H9 (cell line): ENCODE results near the gene SMYD1. TPM values are rescaled to one million over a fixed set of nuclear protein-coding genes. Genes with fewer than 3 reads are reported as not detected.

ENCODE experiments used
- DNase-seq: peaks from one replicate; pipeline ENCODE4 v3.0.0-alpha.2; 2017
- H2AFZ ChIP-seq: one replicate; pipeline ENCODE4 v1.6.1; 2013; ENCODE audit warnings: mild to moderate bottlenecking, low read length, control low read depth, moderate library complexity
- H2AK5ac ChIP-seq: 2 replicates; pipeline ENCODE4 v1.6.1; 2013; ENCODE audit warnings: low read length, control low read depth, mixed read lengths; ENCODE audit not compliant: insufficient read length
- H2BK120ac ChIP-seq: one replicate; pipeline ENCODE4 v1.6.1; 2013; ENCODE audit warnings: low read depth, mild to moderate bottlenecking, low read length, control low read depth, inconsistent platforms; ENCODE audit not compliant: poor library complexity, severe bottlenecking
- H2BK12ac ChIP-seq: 2 replicates; pipeline ENCODE4 v1.6.1; 2013; ENCODE audit warnings: low read length, control low read depth, mixed read lengths, low read depth; ENCODE audit not compliant: insufficient read length
- H2BK15ac ChIP-seq: 2 replicates; pipeline ENCODE4 v1.6.1; 2013; ENCODE audit warnings: low read depth, low read length, control low read depth
- H2BK20ac ChIP-seq: one replicate; pipeline ENCODE4 v1.6.1; 2013; ENCODE audit warnings: low read depth, mild to moderate bottlenecking, low read length, control low read depth, inconsistent platforms; ENCODE audit not compliant: poor library complexity, severe bottlenecking
- H2BK5ac ChIP-seq: 2 replicates; pipeline ENCODE4 v1.6.1; 2013; ENCODE audit warnings: low read length, control low read depth, mixed read lengths; ENCODE audit not compliant: insufficient read length
- H3K14ac ChIP-seq: 2 replicates; pipeline ENCODE4 v1.6.1; 2013; ENCODE audit warnings: low read length, control low read depth; ENCODE audit not compliant: insufficient read depth
- H3K18ac ChIP-seq: 2 replicates; pipeline ENCODE4 v1.6.1; 2013; ENCODE audit warnings: low read depth, mild to moderate bottlenecking, mixed read lengths, low read length, control low read depth; ENCODE audit not compliant: insufficient read length
- H3K23ac ChIP-seq: 2 replicates; pipeline ENCODE4 v1.6.1; 2013; ENCODE audit warnings: low read length, control low read depth, mixed read lengths, low read depth; ENCODE audit not compliant: insufficient read length
- H3K23me2 ChIP-seq: 2 replicates; pipeline ENCODE4 v1.6.1; 2013; ENCODE audit warnings: low read depth, mild to moderate bottlenecking, mixed read lengths, low read length, control low read depth; ENCODE audit not compliant: insufficient read length, poor library complexity, severe bottlenecking
- H3K27ac ChIP-seq: 2 replicates; pipeline ENCODE4 v1.5.1; 2013; ENCODE audit warnings: low read length, control low read depth, mixed read lengths, low read depth; ENCODE audit not compliant: insufficient read length
- H3K27me3 ChIP-seq: 2 replicates; pipeline ENCODE4 v1.6.1; 2013; ENCODE audit warnings: low read length, control low read depth, inconsistent platforms; ENCODE audit not compliant: insufficient read depth
- H3K4ac ChIP-seq: 2 replicates; pipeline ENCODE4 v1.6.1; 2013; ENCODE audit warnings: low read depth, mild to moderate bottlenecking, control low read depth, inconsistent platforms, low read length, moderate library complexity
- H3K4me1 ChIP-seq: 2 replicates; pipeline ENCODE4 v1.6.1; 2013; ENCODE audit warnings: low read length, control low read depth, inconsistent platforms; ENCODE audit not compliant: insufficient read depth
- H3K4me2 ChIP-seq: 2 replicates; pipeline ENCODE4 v1.6.1; 2013; ENCODE audit warnings: low read length, control low read depth, mixed read lengths; ENCODE audit not compliant: insufficient read length, insufficient read depth
- H3K56ac ChIP-seq: 2 replicates; pipeline ENCODE4 v1.6.1; 2013; ENCODE audit warnings: low read depth, mild to moderate bottlenecking, mixed read lengths, low read length, control low read depth; ENCODE audit not compliant: insufficient read length
- H3K79me1 ChIP-seq: 2 replicates; pipeline ENCODE4 v1.6.1; 2013; ENCODE audit warnings: low read depth, mild to moderate bottlenecking, moderate library complexity, low read length, control low read depth, inconsistent platforms; ENCODE audit not compliant: insufficient read depth, poor library complexity, severe bottlenecking
- H3K79me2 ChIP-seq: 2 replicates; pipeline ENCODE4 v1.6.1; 2013; ENCODE audit warnings: low read length, control low read depth, inconsistent platforms; ENCODE audit not compliant: insufficient read depth
- H3K9ac ChIP-seq: 2 replicates; pipeline ENCODE4 v1.6.1; 2013; ENCODE audit warnings: low read length, control low read depth, mixed read lengths; ENCODE audit not compliant: insufficient read length; ENCODE audit errors: extremely low read depth
- H3K9me3 ChIP-seq: one replicate; pipeline ENCODE4 v1.6.1; 2013; ENCODE audit warnings: low read depth, low read length, inconsistent platforms; ENCODE audit not compliant: control insufficient read depth
- H3T11ph ChIP-seq: one replicate; pipeline ENCODE4 v1.6.1; 2013; ENCODE audit warnings: mild to moderate bottlenecking, low read length, control low read depth, inconsistent platforms
- H4K20me1 ChIP-seq: one replicate; pipeline ENCODE4 v1.6.1; 2013; ENCODE audit not compliant: control insufficient read depth, insufficient read length, insufficient read depth
- H4K5ac ChIP-seq: 2 replicates; pipeline ENCODE4 v1.6.1; 2013; ENCODE audit warnings: low read depth, mild to moderate bottlenecking, mixed read lengths, low read length, control low read depth; ENCODE audit not compliant: insufficient read length
- H4K8ac ChIP-seq: replicated peaks from 2 replicates; pipeline ENCODE4 v1.6.1; 2013; ENCODE audit warnings: low read length, control low read depth, mixed read lengths, low read depth; ENCODE audit not compliant: insufficient read length
- H4K91ac ChIP-seq: 2 replicates; pipeline ENCODE4 v1.6.1; 2013; ENCODE audit warnings: low read depth, mild to moderate bottlenecking, moderate library complexity, mixed read lengths, low read length, control low read depth; ENCODE audit not compliant: insufficient read length
- H3K27ac Mint-ChIP-seq, 3 experiments: 2 replicates in 2 of 3; 3 replicates in 1 of 3; pipeline ENCODE4 v1.8.0; 2020 to 2021; ENCODE audit warnings: mixed read lengths in 3 of 3, mild to moderate bottlenecking in 1 of 3, moderate library complexity in 1 of 3
- H3K27me3 Mint-ChIP-seq: 2 replicates; pipeline ENCODE4 v1.8.0; 2021; ENCODE audit warnings: low read depth, mild to moderate bottlenecking, moderate library complexity, mixed read lengths
- H3K36me3 Mint-ChIP-seq, 3 experiments: 2 replicates in 2 of 3; 3 replicates in 1 of 3; pipeline ENCODE4 v1.8.0; 2020 to 2021; ENCODE audit warnings: low read depth in 3 of 3, mixed read lengths in 3 of 3; ENCODE audit not compliant: insufficient read depth in 1 of 3
- H3K4me1 Mint-ChIP-seq, 2 experiments: 2 replicates each; pipeline ENCODE4 v1.8.0; 2020; ENCODE audit warnings: mixed read lengths in 2 of 2
- H3K4me3 Mint-ChIP-seq, 2 experiments: 2 replicates in 1 of 2; 3 replicates in 1 of 2; pipeline ENCODE4 v1.8.0; 2020 to 2021; ENCODE audit warnings: mild to moderate bottlenecking in 2 of 2, mixed read lengths in 2 of 2, moderate library complexity in 1 of 2
- H3K9me3 Mint-ChIP-seq, 2 experiments: 2 replicates in 1 of 2; 3 replicates in 1 of 2; pipeline ENCODE4 v1.8.0; 2020; ENCODE audit warnings: mild to moderate bottlenecking in 2 of 2, mixed read lengths in 2 of 2, moderate library complexity in 1 of 2
- CTCF ChIP-seq: fragments of 200-600 bp; sonication (generic); conservative IDR thresholded peaks from 3 replicates; pipeline ENCODE4 v1.8.0; 2021; ENCODE audit warnings: antibody characterized with exemption, mild to moderate bottlenecking
- WGBS: extraction: QIAGEN DNeasy Blood & Tissue Kit; methylation state at CpG from one replicate; pipeline ENCODE4 v1.1.7; 2013; ENCODE audit warnings: missing lambda C conversion rate, low lambda C conversion rate, mixed read lengths; ENCODE audit not compliant: insufficient read length; ENCODE audit errors: extremely low coverage; 5-methylcytosine and 5-hydroxymethylcytosine counted together
- total RNA-seq: library from RNA; stranded (reverse); gene quantifications from 2 replicates; pipeline ENCODE4 v1.2.1, GENCODE V29; 2021

Gene SMYD1
- total RNA-seq, 1 experiment from 2014 or later = not detected

GRCh38 chr2:88123975-88124917 is 56.6 kb downstream of the SMYD1 start:
- no peaks in the 10 kb centered on the region for H3K23me2 ChIP-seq
- no peak overlapping the region for H3K9ac ChIP-seq
- no peak overlapping the region for H3K27ac ChIP-seq
- H3T11ph ChIP-seq = no peak overlapping the region
- no peak overlapping the region for H2BK12ac ChIP-seq
- no peak overlapping the region for H3K4ac ChIP-seq
- H3K79me1 ChIP-seq = no peaks in the 10 kb centered on the region
- H2AFZ ChIP-seq = no peak overlapping the region
- H3K79me2 ChIP-seq = no peaks in the 10 kb centered on the region
- H3K56ac ChIP-seq = no peak overlapping the region
- no peak overlapping the region for H4K8ac ChIP-seq
- H3K4me1 ChIP-seq = no peaks in the 10 kb centered on the region
- no peak overlapping the region for H3K18ac ChIP-seq
- Mint-ChIP-seq H3K4me3 (no peak overlapping the region), H3K36me3 (no peaks in the 10 kb centered on the region), H3K27me3 (peaks cover 13% of the 10 kb centered on the region), H3K27ac (no peak overlapping the region), H3K9me3 (no peaks in the 10 kb centered on the region), H3K4me1 (0 out of 4 replicates have a peak, but pooled peaks cover 0 to 2% of the 10 kb centered on the region in 2 experiments)
- H2BK20ac ChIP-seq = no peak overlapping the region
- H2BK15ac ChIP-seq = no peak overlapping the region
- WGBS = no CpG with 5 or more reads among the region's 9 CpGs
- H3K23ac ChIP-seq = no peak overlapping the region
- H2AK5ac ChIP-seq = no peak overlapping the region
- H3K9me3 ChIP-seq = no peaks in the 10 kb centered on the region
- no peak overlapping the region for H2BK5ac ChIP-seq
- no peak overlapping the region for H3K14ac ChIP-seq
- no peak for TF ChIP-seq CTCF
- no peaks in the 10 kb centered on the region for H4K20me1 ChIP-seq
- H4K91ac ChIP-seq = no peak overlapping the region
- no peaks in the 10 kb centered on the region for H3K27me3 ChIP-seq
- no peak overlapping the region for H3K4me2 ChIP-seq
- DNase-seq = no peak
- no peak overlapping the region for H2BK120ac ChIP-seq
- no peak overlapping the region for H4K5ac ChIP-seq
